GM19467 (cell line): ENCODE measurements around the gene MTRF1L.
"Not testable (repeated sequence)": the region's sequence is repeated elsewhere in the genome, so short reads cannot be mapped to it uniquely, and the experiment has no call there.

Experiments
- ATAC-seq: cut with Tn5 transposase; IDR thresholded peaks from one replicate; pipeline ENCODE4 v1.9.1; 2021; ENCODE audit warnings: mild to moderate bottlenecking, moderate library complexity; ENCODE audit not compliant: unreplicated experiment

Gene MTRF1L

GRCh38 chr6:153003366-153003690, 819 bp upstream of the MTRF1L start:
- no peak for ATAC-seq

GRCh38 chr6:153001767-153002612, 519 bp downstream of the MTRF1L start:
- ATAC-seq, result peak; percentile 18

- ATAC-seq, result not testable (repeated sequence)
Observed at GRCh38 chr6:153000790-153001189, 1.7 kb downstream of the MTRF1L start.

DNA sequence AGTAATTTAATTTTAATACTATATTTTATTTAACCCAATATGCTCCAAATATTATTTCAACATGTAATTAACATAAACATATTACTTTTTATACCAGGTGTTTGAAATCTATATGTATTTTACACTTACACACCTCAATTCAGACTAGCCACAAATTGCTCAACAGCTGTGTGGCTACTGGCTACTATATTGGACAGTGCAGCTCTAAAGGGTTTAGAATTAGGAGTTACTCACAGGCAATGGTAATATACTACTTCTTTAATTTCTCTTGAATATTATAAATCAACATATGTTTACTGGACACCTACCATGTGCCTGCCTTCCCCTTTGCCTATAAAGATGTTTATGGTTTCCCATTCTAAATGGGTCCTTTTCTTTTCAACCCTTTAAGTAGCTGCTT, 2.3 kb downstream of the MTRF1L start:
- ATAC-seq, result no peak

DNA sequence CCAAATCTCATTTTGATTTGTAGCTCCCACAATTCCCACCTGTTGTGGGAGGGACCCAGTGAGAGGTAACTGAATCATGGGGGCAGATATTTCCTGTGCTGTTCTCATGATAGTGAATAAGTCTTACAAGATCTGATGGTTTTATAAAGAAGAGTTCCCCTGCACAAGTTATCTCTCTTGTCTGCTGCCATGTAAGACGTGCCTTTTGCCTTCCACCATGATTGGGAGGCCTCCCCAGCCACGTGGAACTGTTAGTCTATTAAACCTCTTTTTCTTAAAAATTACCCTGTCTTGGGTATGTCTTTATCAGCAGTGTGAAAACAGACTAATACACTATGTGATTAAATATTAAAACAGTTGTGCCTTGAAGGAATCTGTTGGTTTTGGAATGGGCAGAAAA, 3.0 kb downstream of the MTRF1L start:
- not testable (repeated sequence) for ATAC-seq

- ATAC-seq, result no peak
Observed at GRCh38 chr6:152993847-152994246, 8.7 kb downstream of the MTRF1L start.

GRCh38 chr6:152993431-152993830, 9.1 kb downstream of the MTRF1L start:
- ATAC-seq, result no peak

DNA sequence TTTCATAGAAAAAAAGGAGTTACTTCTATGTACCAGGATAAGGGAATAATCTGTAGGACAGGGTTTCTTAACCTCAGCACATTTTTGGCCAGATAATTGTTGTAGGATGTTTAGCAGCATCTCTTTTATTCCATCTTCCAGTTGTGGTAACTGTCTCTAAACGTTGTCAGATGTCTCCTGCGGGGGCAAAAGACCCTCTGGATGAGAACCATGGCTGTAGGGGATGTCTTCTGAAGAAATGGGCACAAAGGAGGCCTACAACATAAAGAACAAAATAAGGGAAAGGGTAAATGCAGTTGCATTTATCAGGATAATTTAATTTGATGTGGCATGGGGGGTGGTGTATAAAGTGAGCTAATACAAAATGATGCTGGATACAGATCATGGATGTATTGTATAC, 15.5 kb downstream of the MTRF1L start:
- no peak for ATAC-seq

- ATAC-seq, result not testable (repeated sequence)
Observed at GRCh38 chr6:152985300-152985699, 17.2 kb downstream of the MTRF1L start.

- ATAC-seq, result peak; percentile 23
Observed at GRCh38 chr6:152984513-152984872, 18.0 kb downstream of the MTRF1L start.

DNA sequence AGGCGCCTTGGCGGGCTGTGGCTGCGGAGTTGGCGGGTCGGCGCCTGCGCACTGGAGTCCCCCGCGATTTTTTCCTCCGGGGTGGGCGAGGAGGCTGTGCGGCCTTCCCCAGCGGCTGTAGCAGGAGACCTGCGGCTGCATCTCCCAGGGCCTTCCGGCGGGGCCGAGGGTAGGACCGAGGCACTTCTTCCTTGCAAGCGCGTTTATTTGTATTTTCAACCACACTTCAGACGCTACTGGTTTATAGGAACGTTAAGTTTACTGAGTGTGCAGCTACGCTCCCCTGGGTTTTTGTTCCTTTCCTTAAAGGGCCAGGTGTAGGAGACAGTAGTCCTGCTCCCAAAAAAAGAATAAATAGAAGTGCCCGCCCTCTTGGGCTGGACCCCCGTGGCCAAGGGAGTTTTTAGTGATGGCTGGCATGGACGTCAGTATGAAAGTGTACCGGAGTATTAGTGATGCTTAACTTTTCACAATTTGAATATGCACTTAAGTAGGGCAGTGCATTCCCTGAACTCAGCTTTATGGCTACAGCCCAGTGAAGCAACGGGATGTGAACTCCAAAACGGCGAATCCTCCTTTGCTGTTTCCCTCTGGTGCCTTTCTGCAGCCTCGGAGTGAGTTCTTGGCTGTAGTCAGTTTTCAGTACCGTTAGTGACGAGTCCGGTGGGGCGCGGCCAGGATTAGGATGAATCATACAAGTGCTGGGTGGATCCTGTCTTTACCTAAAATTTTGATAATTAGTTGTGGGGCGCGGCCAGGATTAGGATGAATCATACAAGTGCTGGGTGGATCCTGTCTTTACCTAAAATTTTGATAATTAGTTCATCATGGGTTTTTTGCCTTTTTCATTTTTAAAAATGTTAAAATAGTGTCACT, 18.6 kb downstream of the MTRF1L start:
- no peak for ATAC-seq

DNA sequence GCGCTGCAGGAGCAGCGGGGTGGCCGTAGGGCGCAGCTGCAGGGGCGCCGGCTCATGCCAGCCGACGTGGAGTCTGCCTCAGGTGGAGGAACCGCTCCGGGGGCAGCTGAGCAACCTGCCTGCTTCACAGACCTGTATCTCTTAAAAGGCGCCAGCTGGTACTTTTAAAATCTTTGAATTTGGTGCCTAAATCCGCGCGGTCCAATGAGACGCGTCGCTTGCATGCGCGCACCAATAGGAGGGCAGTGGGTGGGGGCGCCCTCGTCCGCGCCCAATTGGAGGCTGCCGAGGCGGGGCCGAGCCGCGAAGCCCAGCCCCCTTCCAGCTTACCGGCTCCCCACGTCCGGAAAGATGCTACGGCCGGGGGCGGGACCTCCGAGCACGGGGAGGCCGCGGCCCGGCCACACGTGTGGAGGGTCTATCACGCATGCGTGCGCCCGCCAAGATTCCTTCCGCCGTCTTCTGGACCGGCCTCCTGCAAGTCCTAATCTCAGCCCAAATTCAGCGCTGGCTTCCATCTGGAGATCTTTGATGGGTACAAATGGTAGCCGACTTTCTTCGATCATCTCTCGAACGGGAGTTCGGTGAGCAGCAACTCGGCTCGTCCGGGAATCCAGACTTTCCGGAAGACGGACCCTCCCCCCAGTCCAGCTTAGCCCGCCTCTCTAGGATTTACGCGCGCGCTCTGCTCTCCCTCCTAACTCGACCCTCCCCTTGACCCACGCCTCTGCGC, 19.4 kb downstream of the MTRF1L start, which contains the start of gene FBXO5:
Gene FBXO5, minus strand, starts transcription at position 138 of the 733 bp plus-strand sequence. Its CDS starts 82 bp downstream, at position 56.
- ATAC-seq, result peak; percentile 85

GRCh38 chr6:152981989-152982903, 20.3 kb downstream of the MTRF1L start:
- ATAC-seq, result no peak

DNA sequence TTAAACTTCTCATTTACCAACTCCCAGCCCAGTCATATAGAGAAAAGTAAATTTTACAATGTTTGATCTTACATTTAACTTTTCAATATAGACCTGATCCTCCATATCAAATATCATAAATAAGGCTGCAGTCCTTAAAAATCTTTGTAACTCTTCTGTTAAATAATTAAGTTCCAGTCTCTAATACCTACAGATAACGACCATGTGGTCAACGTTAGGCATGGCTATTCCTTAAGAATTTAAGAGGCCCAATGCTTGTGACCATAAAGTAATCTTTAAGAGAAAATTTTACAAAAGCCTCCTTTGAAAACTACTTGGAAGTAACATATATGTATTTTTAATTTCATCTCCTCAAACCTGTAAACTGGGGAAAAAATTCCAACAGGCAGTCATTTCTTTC, 21.3 kb downstream of the MTRF1L start:
- ATAC-seq, result no peak

DNA sequence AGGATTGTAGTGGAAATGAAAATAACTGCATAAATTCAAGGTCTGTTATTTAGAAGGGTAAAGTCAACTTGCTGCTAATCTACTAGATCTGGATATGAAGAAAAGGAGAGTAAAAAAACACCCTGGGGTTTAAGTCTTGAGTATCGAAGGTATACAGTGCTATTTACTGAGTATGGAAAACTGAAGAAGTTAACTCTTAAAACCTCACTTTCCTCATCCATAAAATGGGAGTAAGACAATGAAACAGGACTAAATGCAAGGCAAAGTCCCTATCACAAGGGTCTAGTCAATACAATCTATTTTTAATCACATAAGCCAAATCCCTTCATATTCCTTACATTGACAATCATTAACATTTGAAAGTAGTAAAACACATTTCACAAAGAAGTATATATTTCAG, 21.9 kb downstream of the MTRF1L start:
- no peak for ATAC-seq

GRCh38 chr6:152979116-152979515, 23.4 kb downstream of the MTRF1L start:
- no peak for ATAC-seq

GRCh38 chr6:152978058-152978457, 24.5 kb downstream of the MTRF1L start:
- no peak for ATAC-seq

DNA sequence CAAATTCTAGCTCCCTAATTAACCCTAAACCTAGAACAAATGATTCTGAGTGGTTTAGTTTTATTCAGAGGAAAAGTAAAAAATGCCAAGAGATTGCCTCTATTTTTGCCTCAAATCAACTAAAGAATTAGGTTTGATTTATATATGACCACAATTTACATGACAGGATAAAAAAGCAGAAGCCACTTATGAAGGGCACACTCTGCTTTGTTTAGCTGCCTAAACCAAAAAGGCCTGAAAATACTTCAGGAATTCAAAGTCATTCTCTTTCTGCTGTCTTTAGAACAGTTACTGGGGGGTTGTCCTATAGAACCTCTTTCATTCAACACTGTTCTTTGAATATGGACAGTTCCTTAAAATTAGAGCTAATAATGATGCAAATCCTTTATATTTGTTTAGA, 25.0 kb downstream of the MTRF1L start:
- no peak for ATAC-seq

DNA sequence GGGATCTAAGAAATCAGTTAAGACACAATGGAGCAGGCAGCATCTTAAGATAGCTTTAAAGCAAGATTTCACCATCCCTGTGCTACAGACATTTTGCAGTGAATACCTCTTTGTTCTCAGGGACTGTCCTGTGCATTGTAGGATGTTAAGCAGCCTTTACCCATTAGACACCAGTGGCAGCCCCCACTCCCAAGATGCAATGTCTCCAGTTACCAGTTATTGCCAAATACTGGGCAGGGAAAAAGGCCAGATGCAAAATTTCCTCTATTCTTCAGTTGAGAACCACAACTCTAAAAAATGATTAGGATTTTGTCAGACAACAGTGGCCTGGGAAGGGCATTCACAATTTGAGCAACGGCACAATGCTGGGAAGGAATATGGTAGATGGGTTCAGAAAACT, 25.8 kb downstream of the MTRF1L start:
- ATAC-seq, result no peak

- ATAC-seq, result no peak
Observed at GRCh38 chr6:152975204-152975915, 27.1 kb downstream of the MTRF1L start.
